Smooth muscle cell (in vitro differentiated cells): ENCODE data around the gene THRSP. TPM values are rescaled to one million over a fixed set of nuclear protein-coding genes. Genes with fewer than 3 reads are reported as not detected.

Experiments
- DNase-seq: peaks from one replicate; lab custom pipeline; 2025; ENCODE audit not compliant: unreplicated experiment; lab: John Stamatoyannopoulos, UW
- H2AFZ ChIP-seq: fragments of 200-600 bp; sonication (generic); 2 replicates; pipeline ENCODE4 v1.6.0; 2016; ENCODE audit warnings: antibody characterized with exemption, low read depth, mild to moderate bottlenecking
- H3F3A ChIP-seq: fragments of 200-600 bp; sonication (generic); 2 replicates; pipeline ENCODE4 v1.6.0; 2017; ENCODE audit warnings: antibody characterized with exemption, low read depth
- H3K27ac ChIP-seq: fragments of 200-600 bp; sonication (generic); 2 replicates; pipeline ENCODE4 v1.5.1; 2016; ENCODE audit warnings: low read depth, mild to moderate bottlenecking
- H3K27me3 ChIP-seq: fragments of 200-600 bp; sonication (generic); 2 replicates; pipeline ENCODE4 v1.6.1; 2016; ENCODE audit warnings: low read depth, mild to moderate bottlenecking
- H3K36me3 ChIP-seq: fragments of 200-600 bp; sonication (generic); 2 replicates; pipeline ENCODE4 v1.5.1; 2016; ENCODE audit warnings: low read depth
- H3K4me1 ChIP-seq: fragments of 200-600 bp; sonication (generic); 2 replicates; pipeline ENCODE4 v1.5.1; 2016; ENCODE audit warnings: low read depth
- H3K4me2 ChIP-seq: fragments of 200-600 bp; sonication (generic); 2 replicates; pipeline ENCODE4 v1.6.0; 2016; ENCODE audit warnings: mild to moderate bottlenecking
- H3K4me3 ChIP-seq: fragments of 200-600 bp; sonication (generic); 2 replicates; pipeline ENCODE4 v1.5.1; 2016; ENCODE audit warnings: mild to moderate bottlenecking
- H3K79me2 ChIP-seq: fragments of 200-600 bp; sonication (generic); 2 replicates; pipeline ENCODE4 v1.6.0; 2016; ENCODE audit warnings: low read depth, mild to moderate bottlenecking
- H3K9ac ChIP-seq: fragments of 200-600 bp; sonication (generic); 2 replicates; pipeline ENCODE4 v1.6.0; 2016; ENCODE audit warnings: low read depth
- H3K9me3 ChIP-seq: fragments of 200-600 bp; sonication (generic); replicated peaks from 2 replicates; pipeline ENCODE4 v1.5.1; 2016; ENCODE audit warnings: low read depth
- H4K20me1 ChIP-seq: fragments of 200-600 bp; sonication (generic); 2 replicates; pipeline ENCODE4 v1.6.0; 2016; ENCODE audit warnings: low read depth
- WGBS: methylation state at CpG from one replicate; pipeline ENCODE4 v1.1.7; 2016; ENCODE audit warnings: low lambda C conversion rate; 5-methylcytosine and 5-hydroxymethylcytosine counted together
- polyA plus RNA-seq: library from polyadenylated mRNA; unstranded; fragments of >200 nt; fragmentation: Nextera tagmentation; extraction: Ambion mirVana; gene quantifications from 2 replicates; pipeline ENCODE4 v1.2.1, GENCODE V29; 2016
- total RNA-seq: library from RNA; depleted of rRNA; stranded (reverse); fragments of >200 nt; gene quantifications from 2 replicates; pipeline ENCODE4 v1.2.3, GENCODE V29; 2014
- TF ChIP-seq, protein P1 (sequence below): fragments of 200-600 bp; sonication (generic); IDR thresholded peaks from 2 replicates; pipeline ENCODE4 v1.5.1; 2017; ENCODE audit warnings: borderline replicate concordance, mild to moderate bottlenecking, antibody characterized with exemption; ENCODE audit not compliant: insufficient read depth, poor library complexity, severe bottlenecking

The THRSP gene
- total and polyA plus RNA-seq, 2 experiments from 2014 or later: not detected

GRCh38 chr11:78020246-78020645, 43.4 kb upstream of the THRSP start:
- Histone ChIP-seq H3K4me3 (no peak overlapping the region), H3K79me2 (no peaks in the 10 kb centered on the region), H3K27ac (no peak overlapping the region), H3K9me3 (no peaks in the 10 kb centered on the region), H3K36me3 (no peaks in the 10 kb centered on the region), H4K20me1 (no peaks in the 10 kb centered on the region), H3K4me1 (peaks cover 5% of the 10 kb centered on the region), H3K9ac (no peak overlapping the region), H3K27me3 (no peaks in the 10 kb centered on the region), H3F3A (no peaks in the 10 kb centered on the region), H3K4me2 (no peak overlapping the region), H2AFZ (no peak overlapping the region)
- TF ChIP-seq, protein P1, sequence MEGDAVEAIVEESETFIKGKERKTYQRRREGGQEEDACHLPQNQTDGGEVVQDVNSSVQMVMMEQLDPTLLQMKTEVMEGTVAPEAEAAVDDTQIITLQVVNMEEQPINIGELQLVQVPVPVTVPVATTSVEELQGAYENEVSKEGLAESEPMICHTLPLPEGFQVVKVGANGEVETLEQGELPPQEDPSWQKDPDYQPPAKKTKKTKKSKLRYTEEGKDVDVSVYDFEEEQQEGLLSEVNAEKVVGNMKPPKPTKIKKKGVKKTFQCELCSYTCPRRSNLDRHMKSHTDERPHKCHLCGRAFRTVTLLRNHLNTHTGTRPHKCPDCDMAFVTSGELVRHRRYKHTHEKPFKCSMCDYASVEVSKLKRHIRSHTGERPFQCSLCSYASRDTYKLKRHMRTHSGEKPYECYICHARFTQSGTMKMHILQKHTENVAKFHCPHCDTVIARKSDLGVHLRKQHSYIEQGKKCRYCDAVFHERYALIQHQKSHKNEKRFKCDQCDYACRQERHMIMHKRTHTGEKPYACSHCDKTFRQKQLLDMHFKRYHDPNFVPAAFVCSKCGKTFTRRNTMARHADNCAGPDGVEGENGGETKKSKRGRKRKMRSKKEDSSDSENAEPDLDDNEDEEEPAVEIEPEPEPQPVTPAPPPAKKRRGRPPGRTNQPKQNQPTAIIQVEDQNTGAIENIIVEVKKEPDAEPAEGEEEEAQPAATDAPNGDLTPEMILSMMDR: no peak
- DNase-seq: no peak
- 43% methylated on average over 3 of the region's 3 CpGs for WGBS

- Histone ChIP-seq H3K27ac (no peak overlapping the region), H3K4me1 (peaks cover 5% of the 10 kb centered on the region), H3K9me3 (no peaks in the 10 kb centered on the region), H3K4me2 (no peak overlapping the region), H3F3A (no peaks in the 10 kb centered on the region), H3K9ac (no peak overlapping the region), H3K36me3 (no peaks in the 10 kb centered on the region), H2AFZ (no peak overlapping the region), H3K4me3 (no peak overlapping the region), H4K20me1 (no peaks in the 10 kb centered on the region), H3K27me3 (no peaks in the 10 kb centered on the region), H3K79me2 (no peaks in the 10 kb centered on the region)
- TF ChIP-seq, protein P1: no peak
- 94% methylated on average over 6 of the region's 6 CpGs for WGBS
- no peak for DNase-seq
Observed at GRCh38 chr11:78021611-78022010, 42.0 kb upstream of the THRSP start.

GRCh38 chr11:78022397-78023396, 41.0 kb upstream of the THRSP start, which contains the start of gene KCTD14:
TSS of gene KCTD14 (minus strand) at chr11:78023276. CDS start at chr11:78023249, 27 bp downstream.
- Histone ChIP-seq H3K4me1 (peaks cover 5% of the 10 kb centered on the region), H3F3A (no peaks in the 10 kb centered on the region), H3K4me2 (peak within 1 kb of the TSS; percentile 89), H3K27me3 (no peaks in the 10 kb centered on the region), H3K79me2 (no peaks in the 10 kb centered on the region), H2AFZ (peak within 1 kb of the TSS; percentile 69), H4K20me1 (no peaks in the 10 kb centered on the region), H3K36me3 (no peaks in the 10 kb centered on the region), H3K9ac (peak within 1 kb of the TSS; percentile 46), H3K4me3 (peak within 1 kb of the TSS; percentile 53), H3K27ac (no peak within 1 kb of the TSS), H3K9me3 (no peaks in the 10 kb centered on the region)
- 8% methylated on average over 37 of the region's 37 CpGs for WGBS
- DNase-seq: no peak
- TF ChIP-seq, protein P1: no peak
